ENCODE data around the gene LRRN4CL. TPM values are rescaled to one million over a fixed set of nuclear protein-coding genes. Genes with fewer than 3 reads are reported as not detected.
A peak's percentile ranks its signal among the peaks of the same experiment; 100 is the strongest.
"Not testable (repeated sequence)": the region's sequence is repeated elsewhere in the genome, so short reads cannot be mapped to it uniquely, and the experiment has no call there.

LRRN4CL gene
- total RNA-seq (not detected), total RNA-seq (0.08 to 0.35 reads per million in 2 donors)

DNA sequence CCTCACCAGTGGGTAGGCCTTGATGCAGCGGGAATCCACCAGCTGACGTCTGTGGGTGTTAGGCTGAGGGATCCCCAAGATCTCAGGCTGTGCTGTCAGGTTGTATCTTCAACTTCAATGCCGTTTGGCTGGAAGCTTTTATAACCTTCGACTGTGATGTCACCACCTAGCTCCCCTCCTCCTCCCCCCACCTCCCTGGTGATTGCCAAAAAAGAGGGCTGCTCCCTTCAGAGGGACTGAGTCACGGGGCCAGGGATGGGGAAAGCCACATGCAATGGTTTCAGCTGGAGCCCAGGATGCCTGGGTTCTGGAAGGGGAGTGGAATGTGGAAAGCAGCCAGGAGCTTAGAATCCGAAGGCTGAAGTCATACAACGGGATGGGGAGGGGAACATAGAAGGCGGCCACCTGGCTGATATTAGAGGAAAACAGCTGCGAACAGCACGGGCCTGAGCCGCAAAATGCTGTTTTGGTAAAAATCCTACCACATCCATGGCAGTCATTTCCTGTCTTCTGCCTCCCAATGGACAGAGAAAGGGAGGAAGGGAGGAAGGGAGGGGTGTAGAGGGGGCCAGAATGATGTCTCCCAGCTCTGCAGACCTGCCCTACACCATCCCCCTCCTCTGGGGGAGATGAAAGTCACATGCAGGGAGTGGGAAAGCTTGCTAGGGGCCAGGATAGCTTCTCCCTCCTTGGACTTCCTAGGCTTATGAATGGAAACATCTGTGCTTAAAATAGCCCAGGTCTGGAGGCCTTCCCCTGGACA, at the start of gene LRRN4CL:
TSS of gene LRRN4CL (minus strand) at position 110 of the 763 bp plus-strand sequence. CDS start 1,022 bp downstream, outside the sequence.
- H3K9me3 ChIP-seq (ENCODE audit: control insufficient read depth, low read length, poor library complexity, severe bottlenecking): no peaks in the 10 kb centered on the region
- no peak for DNase-seq
- Mint-ChIP-seq H3K4me3 (no peak within 1 kb of the TSS), H3K36me3 (ENCODE audit: low read depth) (peaks cover 3% of the 10 kb centered on the region), H3K27ac (no peak within 1 kb of the TSS), H3K4me1 (peaks cover 4% of the 10 kb centered on the region), H3K27me3 (no peaks in the 10 kb centered on the region)
- ATAC-seq: no peak

DNA sequence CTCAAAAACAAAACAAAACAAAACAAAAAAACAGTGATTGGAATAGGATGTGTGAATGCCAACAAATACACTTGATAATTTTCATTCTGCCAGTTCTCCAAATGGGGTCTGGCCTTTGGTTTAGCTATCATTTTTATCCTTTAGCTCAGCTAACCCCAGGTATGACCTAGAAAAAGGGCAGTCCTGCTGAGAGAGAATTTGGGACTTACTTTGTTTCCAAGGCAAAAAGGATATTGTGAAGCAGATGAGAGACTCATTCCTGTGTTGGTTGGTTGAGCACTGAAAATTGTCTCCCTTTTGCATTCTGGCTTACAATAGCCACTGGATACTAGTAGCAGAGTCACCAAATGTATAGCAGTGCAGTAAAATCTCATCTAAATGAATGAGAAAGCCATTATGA, 47.9 kb upstream of the LRRN4CL start:
- no peak overlapping the region for H3K27ac Mint-ChIP-seq
- no peak for ATAC-seq
- no peaks in the 10 kb centered on the region for H3K9me3 ChIP-seq (ENCODE audit: control insufficient read depth, low read length, poor library complexity, severe bottlenecking)
- DNase-seq: no peak
- no peaks in the 10 kb centered on the region for H3K36me3 Mint-ChIP-seq (ENCODE audit: low read depth)
- no peaks in the 10 kb centered on the region for H3K27me3 Mint-ChIP-seq
- peaks cover 4% of the 10 kb centered on the region for H3K4me1 Mint-ChIP-seq
- H3K4me3 Mint-ChIP-seq: no peak overlapping the region

- no peaks in the 10 kb centered on the region for H3K9me3 ChIP-seq (ENCODE audit: control insufficient read depth, low read length, poor library complexity, severe bottlenecking)
- ATAC-seq (no peak), DNase-seq (no peak)
- H3K27me3 Mint-ChIP-seq: no peaks in the 10 kb centered on the region
- H3K4me3 Mint-ChIP-seq: no peak overlapping the region
- peaks cover 16% of the 10 kb centered on the region for H3K4me1 Mint-ChIP-seq
- H3K27ac Mint-ChIP-seq: no peak overlapping the region
- no peaks in the 10 kb centered on the region for H3K36me3 Mint-ChIP-seq (ENCODE audit: low read depth)
Measured at GRCh38 chr11:62732830-62733229, 43.5 kb upstream of the LRRN4CL start.

GRCh38 chr11:62730076-62730475, 40.7 kb upstream of the LRRN4CL start:
- H3K27me3 Mint-ChIP-seq; DNase-seq; H3K9me3 ChIP-seq (ENCODE audit: control insufficient read depth, low read length, poor library complexity, severe bottlenecking); H3K36me3 Mint-ChIP-seq (ENCODE audit: low read depth); ATAC-seq: not testable (repeated sequence)
- Mint-ChIP-seq H3K27ac (peak overlapping the region; percentile 98), H3K4me1 (peaks cover 29% of the 10 kb centered on the region), H3K4me3 (peak overlapping the region; percentile 96)

DNA sequence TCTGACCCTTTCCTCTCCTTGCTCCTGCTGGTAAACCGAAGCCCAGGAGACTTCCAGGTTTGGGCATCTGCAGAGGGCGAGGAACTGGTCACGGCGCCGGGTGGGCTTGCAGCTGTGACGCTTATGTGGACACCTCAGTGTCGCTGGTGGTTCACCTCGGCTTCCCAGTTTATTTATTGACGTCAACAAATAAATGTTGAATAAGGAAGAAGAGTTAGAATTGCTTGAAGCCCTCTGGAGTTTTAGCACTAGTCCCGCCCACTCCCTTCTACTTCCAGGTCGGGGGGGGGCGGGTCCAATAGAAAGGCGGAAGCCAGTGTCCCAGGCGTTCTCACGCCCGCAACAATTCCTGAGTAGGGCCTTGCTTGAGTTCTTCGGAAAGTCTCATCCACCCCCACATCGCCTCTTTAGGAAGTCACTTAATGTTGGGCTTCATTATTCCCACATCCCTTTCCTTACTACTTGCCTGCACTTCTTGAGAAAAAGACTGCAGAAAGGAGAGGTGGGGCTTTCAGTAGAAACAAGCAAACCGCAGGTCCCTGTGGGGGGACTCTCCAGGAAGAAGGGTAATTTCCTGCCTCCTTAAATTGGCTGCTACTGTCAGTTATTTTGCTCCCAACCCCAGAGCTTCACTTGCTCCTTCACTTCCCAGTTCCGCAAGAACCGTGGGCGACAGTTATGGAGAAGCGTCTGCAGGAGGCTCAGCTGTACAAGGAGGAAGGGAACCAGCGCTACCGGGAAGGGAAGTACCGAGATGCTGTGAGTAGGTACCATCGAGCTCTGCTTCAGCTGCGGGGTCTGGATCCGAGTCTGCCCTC, 39.0 kb upstream of the LRRN4CL start, which contains the start of gene TTC9C:
TSS of gene TTC9C (plus strand) at position 316 of the 818 bp plus-strand sequence. CDS start at position 679, 363 bp downstream.
- peak within 1 kb of the TSS; percentile 96 for H3K4me3 Mint-ChIP-seq
- H3K4me1 Mint-ChIP-seq: peaks cover 40% of the 10 kb centered on the region
- peak within 1 kb of the TSS; percentile 98 for H3K27ac Mint-ChIP-seq
- H3K27me3 Mint-ChIP-seq: no peaks in the 10 kb centered on the region
- H3K36me3 Mint-ChIP-seq (ENCODE audit: low read depth): peaks cover 7% of the 10 kb centered on the region
- DNase-seq: peak; percentile 65 to 73 (median 73)
- H3K9me3 ChIP-seq (ENCODE audit: control insufficient read depth, low read length, poor library complexity, severe bottlenecking): no peaks in the 10 kb centered on the region
- ATAC-seq: peak; percentile 43

DNA sequence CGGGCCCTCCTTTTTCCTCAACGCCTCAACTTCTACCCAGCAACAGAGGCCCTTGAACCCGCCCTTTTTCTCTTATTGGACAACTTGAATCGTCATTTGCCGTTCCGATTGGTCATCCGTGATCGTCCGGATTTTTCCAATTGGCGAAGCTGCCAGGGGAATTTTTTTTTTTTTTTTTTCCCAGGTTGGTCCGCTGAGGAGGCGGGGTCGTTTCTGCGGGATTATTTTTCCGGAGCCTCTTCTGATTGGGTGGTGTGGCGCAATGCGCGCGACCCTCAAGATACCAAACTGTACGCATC, 38.5 kb upstream of the LRRN4CL start:
- Mint-ChIP-seq H3K27ac (peak overlapping the region; percentile 98), H3K4me3 (peak overlapping the region; percentile 96), H3K36me3 (ENCODE audit: low read depth) (peaks cover 7% of the 10 kb centered on the region), H3K27me3 (no peaks in the 10 kb centered on the region), H3K4me1 (peaks cover 35% of the 10 kb centered on the region)
- DNase-seq (peak; percentile 60 to 77 (median 70)), ATAC-seq (peak; percentile 67)
- H3K9me3 ChIP-seq (ENCODE audit: control insufficient read depth, low read length, poor library complexity, severe bottlenecking): no peaks in the 10 kb centered on the region

DNA sequence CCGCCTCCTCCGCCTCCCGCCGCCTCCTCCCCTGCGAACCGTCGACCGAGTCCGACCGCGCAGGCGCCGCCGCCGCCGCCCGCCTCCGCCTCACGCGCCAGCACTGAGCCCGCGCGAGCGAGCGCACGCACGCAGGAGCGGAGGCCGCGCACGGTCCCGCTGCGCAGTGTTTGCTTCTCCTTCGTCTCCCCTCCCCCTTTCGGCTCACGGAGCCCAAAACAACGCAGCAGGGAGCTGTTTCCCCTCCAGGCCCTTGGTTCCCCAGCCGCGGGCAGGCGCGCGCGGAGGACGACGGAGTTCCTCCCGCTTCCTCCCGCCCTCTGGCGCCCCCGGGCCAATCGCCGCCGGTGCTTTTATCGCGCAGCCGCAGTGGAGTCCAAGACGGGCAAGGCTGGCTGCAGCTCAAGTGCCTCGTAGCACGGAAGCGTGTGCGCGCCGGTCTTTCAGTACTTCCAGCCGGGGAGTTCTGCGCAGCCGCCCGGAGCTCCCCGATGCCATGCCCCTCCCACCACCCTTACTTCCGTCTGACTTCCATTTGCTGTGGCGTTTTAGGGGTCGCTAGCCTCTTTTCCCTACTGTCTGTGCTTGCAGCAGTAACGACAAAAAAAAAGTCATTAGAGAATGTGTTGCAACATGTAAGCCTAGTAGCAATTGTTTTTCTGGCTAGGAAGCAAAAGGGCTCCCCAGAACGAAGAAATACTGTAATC, 38.0 kb upstream of the LRRN4CL start, which contains the start of gene HNRNPUL2:
TSS of gene HNRNPUL2 (minus strand) at position 293 of the 707 bp plus-strand sequence. CDS start 301 bp downstream, outside the sequence.
- peaks cover 7% of the 10 kb centered on the region for H3K36me3 Mint-ChIP-seq (ENCODE audit: low read depth)
- DNase-seq: peak; percentile 98 to 99 (median 99)

DNA sequence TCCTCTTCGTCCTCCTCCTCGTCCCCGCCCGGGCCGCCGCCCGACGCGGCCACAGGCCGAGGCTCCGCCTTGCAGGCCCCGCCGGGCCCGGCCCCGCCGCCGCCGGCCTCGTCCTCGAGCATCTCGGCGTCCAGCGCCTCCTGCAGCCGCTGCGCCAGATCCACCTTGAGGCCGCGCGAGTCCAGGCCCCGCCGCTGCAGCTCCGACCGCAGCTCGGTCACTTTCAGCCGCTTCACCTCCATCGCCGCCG, 37.5 kb upstream of the LRRN4CL start:
- H3K4me3 Mint-ChIP-seq: peak overlapping the region; percentile 96
- H3K27ac Mint-ChIP-seq: peak overlapping the region; percentile 98
- no peaks in the 10 kb centered on the region for H3K9me3 ChIP-seq (ENCODE audit: control insufficient read depth, low read length, poor library complexity, severe bottlenecking)
- H3K36me3 Mint-ChIP-seq (ENCODE audit: low read depth): peaks cover 7% of the 10 kb centered on the region
- no peaks in the 10 kb centered on the region for H3K27me3 Mint-ChIP-seq
- ATAC-seq: peak; percentile 1
- no peak for DNase-seq
- H3K4me1 Mint-ChIP-seq: peaks cover 35% of the 10 kb centered on the region

More for the DNA sequence above, 38.0 kb upstream of the LRRN4CL start, which contains the start of gene HNRNPUL2:
- Mint-ChIP-seq H3K27me3 (no peaks in the 10 kb centered on the region), H3K4me3 (peak within 1 kb of the TSS; percentile 96), H3K27ac (peak within 1 kb of the TSS; percentile 98), H3K4me1 (peaks cover 35% of the 10 kb centered on the region)
- no peaks in the 10 kb centered on the region for H3K9me3 ChIP-seq (ENCODE audit: control insufficient read depth, low read length, poor library complexity, severe bottlenecking)
- peak; percentile 84 for ATAC-seq

DNA sequence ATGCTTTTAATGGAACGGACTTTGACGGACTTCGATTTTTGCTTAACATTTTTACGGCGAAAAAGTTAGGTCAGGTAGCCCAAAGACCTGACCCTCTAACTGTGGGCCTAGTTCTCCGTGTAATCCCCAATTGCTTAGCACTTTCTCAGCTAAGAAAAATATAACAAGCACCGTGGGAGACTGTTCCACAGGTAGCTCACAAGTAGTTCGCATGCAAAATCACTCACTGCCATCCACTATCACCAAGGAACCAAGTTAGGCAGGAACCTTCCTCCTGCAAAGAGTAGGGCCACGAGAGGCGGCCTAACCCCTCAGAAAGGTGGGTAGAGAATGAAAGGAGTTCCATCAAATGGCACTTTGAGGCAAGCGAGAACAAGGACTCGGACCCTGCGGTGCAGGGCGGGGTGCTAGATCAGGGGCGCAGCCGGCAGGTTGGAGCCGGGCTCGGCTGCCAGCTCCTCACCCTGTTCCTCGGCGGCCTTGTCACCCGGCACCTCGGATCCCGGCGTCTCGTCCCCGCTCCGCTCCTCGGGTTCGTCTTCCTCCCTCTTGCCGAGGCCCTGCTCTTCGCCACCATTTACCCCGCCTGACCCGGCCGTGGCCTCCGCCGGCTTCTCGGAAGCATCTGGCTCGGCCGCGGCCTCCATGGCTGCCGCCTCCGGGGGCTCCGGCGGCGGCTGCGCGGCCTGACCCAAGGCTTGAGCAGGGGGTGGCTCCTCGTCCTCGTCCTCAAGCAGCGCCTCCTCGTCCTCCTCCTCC, 37.0 kb upstream of the LRRN4CL start:
- Mint-ChIP-seq H3K4me3 (peak overlapping the region; percentile 96), H3K36me3 (ENCODE audit: low read depth) (peaks cover 7% of the 10 kb centered on the region), H3K27ac (peak overlapping the region; percentile 98), H3K27me3 (no peaks in the 10 kb centered on the region), H3K4me1 (peaks cover 35% of the 10 kb centered on the region)
- no peaks in the 10 kb centered on the region for H3K9me3 ChIP-seq (ENCODE audit: control insufficient read depth, low read length, poor library complexity, severe bottlenecking)
- no peak for DNase-seq
- ATAC-seq: no peak

DNA sequence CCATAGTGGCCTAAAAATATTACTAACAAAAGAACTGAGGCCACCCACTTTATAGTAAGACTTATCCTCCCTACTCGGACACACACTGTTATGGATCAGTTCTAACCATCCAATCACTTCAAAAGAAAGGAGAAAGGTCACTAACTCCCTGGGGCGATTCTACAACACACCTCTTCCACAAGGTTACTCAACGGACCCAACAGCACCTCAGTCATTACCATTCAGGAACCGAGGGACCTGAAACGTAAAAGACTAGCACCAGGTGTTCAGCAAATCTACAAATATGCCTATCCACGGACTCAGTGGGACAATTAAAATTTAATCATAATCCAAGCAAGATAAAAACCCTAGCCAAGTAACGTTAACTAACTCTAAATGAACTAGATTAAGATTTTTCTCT, 36.3 kb upstream of the LRRN4CL start:
- Mint-ChIP-seq H3K4me1 (peaks cover 33% of the 10 kb centered on the region), H3K4me3 (peak overlapping the region; percentile 96), H3K27me3 (no peaks in the 10 kb centered on the region), H3K27ac (peak overlapping the region; percentile 98), H3K36me3 (ENCODE audit: low read depth) (peaks cover 7% of the 10 kb centered on the region)
- no peaks in the 10 kb centered on the region for H3K9me3 ChIP-seq (ENCODE audit: control insufficient read depth, low read length, poor library complexity, severe bottlenecking)
- DNase-seq (no peak), ATAC-seq (no peak)

DNA sequence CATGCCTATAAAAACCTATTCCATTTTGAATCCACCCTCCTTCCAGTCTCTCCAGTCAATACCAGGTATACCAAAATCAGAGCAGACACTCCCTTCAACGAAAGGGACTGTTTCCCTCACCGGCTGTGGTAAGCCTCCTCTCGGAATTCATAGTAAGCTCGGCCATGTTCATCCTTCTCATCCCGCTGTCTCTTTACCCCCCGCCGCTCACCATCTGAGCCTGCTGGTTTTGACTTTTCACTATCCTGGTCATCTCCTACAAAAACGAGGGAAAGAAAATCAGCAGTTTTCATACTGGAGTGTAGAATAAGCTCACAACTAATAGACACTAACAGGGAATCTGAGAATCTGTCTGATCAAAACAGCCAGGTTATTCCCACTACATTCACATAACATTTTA, 34.8 kb upstream of the LRRN4CL start:
- peaks cover 9% of the 10 kb centered on the region for H3K36me3 Mint-ChIP-seq (ENCODE audit: low read depth)
- H3K27me3 Mint-ChIP-seq: no peaks in the 10 kb centered on the region
- ATAC-seq (no peak), DNase-seq (no peak)
- no peaks in the 10 kb centered on the region for H3K9me3 ChIP-seq (ENCODE audit: control insufficient read depth, low read length, poor library complexity, severe bottlenecking)
- H3K27ac Mint-ChIP-seq: peak overlapping the region; percentile 98
- peak overlapping the region; percentile 96 for H3K4me3 Mint-ChIP-seq
- peaks cover 32% of the 10 kb centered on the region for H3K4me1 Mint-ChIP-seq

- ATAC-seq (no peak), DNase-seq (no peak)
- H3K9me3 ChIP-seq (ENCODE audit: control insufficient read depth, low read length, poor library complexity, severe bottlenecking): no peaks in the 10 kb centered on the region
- peaks cover 32% of the 10 kb centered on the region for H3K4me1 Mint-ChIP-seq
- H3K27ac Mint-ChIP-seq: peak overlapping the region; percentile 98
- no peak overlapping the region for H3K4me3 Mint-ChIP-seq
- H3K27me3 Mint-ChIP-seq: no peaks in the 10 kb centered on the region
- H3K36me3 Mint-ChIP-seq (ENCODE audit: low read depth): peaks cover 6% of the 10 kb centered on the region
Measured at GRCh38 chr11:62721994-62722393, 32.7 kb upstream of the LRRN4CL start.
